WTC11 (cell line): ENCODE results near the gene IRAG1. TPM values are rescaled to one million over a fixed set of nuclear protein-coding genes. Genes with fewer than 3 reads are reported as not detected.

Experiments used
- CREM ChIP-seq: sonication (generic); formaldehyde crosslinking; IDR thresholded peaks from 2 replicates; pipeline ENCODE4 v1.8.1; 2022; ENCODE audit warnings: mild to moderate bottlenecking, missing genetic modification reagents, moderate library complexity
- ELF4 ChIP-seq: sonication (generic); formaldehyde crosslinking; IDR thresholded peaks from 2 replicates; pipeline ENCODE4 v1.8.1; 2022; ENCODE audit warnings: low read depth, mild to moderate bottlenecking, moderate library complexity, missing genetic modification reagents
- EMX1 ChIP-seq: fragments of 250-450 bp; sonication (Bioruptor Pico); IDR thresholded peaks from 2 replicates; pipeline ENCODE4 v1.8.0; 2021; ENCODE audit warnings: mild to moderate bottlenecking
- FOXK1 ChIP-seq: sonication (generic); formaldehyde crosslinking; IDR thresholded peaks from 2 replicates; pipeline ENCODE4 v1.8.0; 2022; ENCODE audit warnings: mild to moderate bottlenecking, moderate library complexity, missing genetic modification reagents
- HMGA2 ChIP-seq: fragments of 250-450 bp; sonication (Bioruptor Pico); IDR thresholded peaks from 2 replicates; pipeline ENCODE4 v1.4.0; 2021; ENCODE audit warnings: mild to moderate bottlenecking, moderate library complexity
- JUN ChIP-seq: sonication (generic); formaldehyde crosslinking; IDR thresholded peaks from 2 replicates; pipeline ENCODE4 v1.8.0; 2023; ENCODE audit warnings: mild to moderate bottlenecking, missing genetic modification reagents
- MYBL2 ChIP-seq: sonication (generic); formaldehyde crosslinking; IDR thresholded peaks from 2 replicates; pipeline ENCODE4 v1.8.1; 2023; ENCODE audit warnings: mild to moderate bottlenecking, moderate library complexity, missing genetic modification reagents
- ZNF232 ChIP-seq: sonication (generic); formaldehyde crosslinking; IDR thresholded peaks from 2 replicates; pipeline ENCODE4 v1.8.0; 2022; ENCODE audit warnings: mild to moderate bottlenecking, missing genetic modification reagents
- ZNF416 ChIP-seq: fragments of 250-450 bp; sonication (Bioruptor Pico); IDR thresholded peaks from 2 replicates; pipeline ENCODE4 v1.9.0; 2021; ENCODE audit warnings: mild to moderate bottlenecking, inconsistent platforms
- ZNF423 ChIP-seq: fragments of 250-450 bp; sonication (Bioruptor Pico); IDR thresholded peaks from 2 replicates; pipeline ENCODE4 v2.1.2; 2022; ENCODE audit warnings: mild to moderate bottlenecking, moderate library complexity
- total RNA-seq: library from RNA; stranded (reverse); gene quantifications from 3 replicates; pipeline ENCODE4 v1.2.3, GENCODE V29; 2021
- TF ChIP-seq, protein P1 (sequence below): sonication (generic); formaldehyde crosslinking; IDR thresholded peaks from 2 replicates; pipeline ENCODE4 v1.8.0; 2022; ENCODE audit warnings: mild to moderate bottlenecking, missing genetic modification reagents
- TF ChIP-seq, protein P2 (sequence below): sonication (generic); formaldehyde crosslinking; IDR thresholded peaks from 2 replicates; pipeline ENCODE4 v1.8.1; 2022; ENCODE audit warnings: mild to moderate bottlenecking, missing genetic modification reagents, moderate library complexity, borderline replicate concordance
- TF ChIP-seq, protein P3 (sequence below): sonication (generic); formaldehyde crosslinking; IDR thresholded peaks from 2 replicates; pipeline ENCODE4 v1.8.0; 2022; ENCODE audit warnings: missing genetic modification reagents
- TF ChIP-seq, protein P4 (sequence below): sonication (generic); formaldehyde crosslinking; IDR thresholded peaks from 2 replicates; pipeline ENCODE4 v1.8.0; 2023; ENCODE audit warnings: missing genetic modification reagents, mild to moderate bottlenecking, borderline replicate concordance
- TF ChIP-seq, protein P5 (sequence below): sonication (generic); formaldehyde crosslinking; IDR thresholded peaks from 2 replicates; pipeline ENCODE4 v1.8.1; 2022; ENCODE audit warnings: low read depth, mild to moderate bottlenecking, moderate library complexity, missing genetic modification reagents, borderline replicate concordance
- TF ChIP-seq, protein P6 (sequence below): sonication (generic); formaldehyde crosslinking; IDR thresholded peaks from 2 replicates; pipeline ENCODE4 v1.8.0; 2023; ENCODE audit warnings: missing genetic modification reagents
- TF ChIP-seq, protein P7 (sequence below): sonication (generic); formaldehyde crosslinking; IDR thresholded peaks from 2 replicates; pipeline ENCODE4 v1.8.1; 2023; ENCODE audit warnings: mild to moderate bottlenecking, missing genetic modification reagents

IRAG1 gene
- total RNA-seq, 1 experiment from 2014 or later: 2.8 TPM

DNA sequence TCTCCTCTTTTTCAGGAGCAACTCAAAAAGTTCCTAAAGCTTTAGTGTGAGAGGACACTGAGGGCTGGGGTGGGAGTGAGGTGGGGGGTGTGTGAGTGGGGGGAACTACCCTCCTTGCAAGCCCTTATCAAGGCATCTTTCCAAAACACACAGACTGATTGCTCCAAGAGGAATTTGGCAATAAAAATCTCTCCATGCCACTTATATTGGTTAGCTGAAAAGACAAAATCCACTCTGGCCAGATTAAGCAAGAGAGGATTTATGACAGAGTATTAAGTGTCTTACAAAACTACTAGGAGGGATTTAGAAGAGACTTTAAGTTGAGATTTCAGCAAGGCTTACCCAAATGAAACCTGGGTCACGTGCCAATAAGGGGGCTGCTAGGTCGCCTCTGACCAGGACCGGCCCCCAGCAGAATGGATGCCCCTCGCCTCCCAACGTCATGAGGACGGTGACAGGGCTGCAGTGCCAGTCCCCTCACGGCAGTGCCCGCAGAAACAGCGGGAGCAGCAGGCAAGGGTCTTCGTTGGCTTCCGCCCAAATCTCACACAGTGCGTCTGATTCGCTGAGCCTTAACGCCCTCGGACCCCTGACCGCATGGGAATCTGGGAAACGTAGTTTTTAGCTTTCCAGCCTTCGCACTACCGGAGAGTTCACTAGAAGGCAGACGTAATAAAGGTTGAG is 35.4 kb upstream of the IRAG1 start (continued):
- TF ChIP-seq FOXK1 (0 out of 2 replicates have a peak, but pooled peaks have one; percentile 12), EMX1 (no peak), JUN (CRISPR knock-in tag) (no peak), MYBL2 (CRISPR knock-in tag) (no peak), ZNF232 (CRISPR knock-in tag) (no peak), ELF4 (CRISPR knock-in tag) (no peak), ZNF423 (CRISPR knock-in tag) (no peak), HMGA2 (CRISPR knock-in tag) (no peak), ZNF416 (CRISPR knock-in tag) (no peak), CREM (CRISPR knock-in tag) (no peak)
- TF ChIP-seq, protein P1, sequence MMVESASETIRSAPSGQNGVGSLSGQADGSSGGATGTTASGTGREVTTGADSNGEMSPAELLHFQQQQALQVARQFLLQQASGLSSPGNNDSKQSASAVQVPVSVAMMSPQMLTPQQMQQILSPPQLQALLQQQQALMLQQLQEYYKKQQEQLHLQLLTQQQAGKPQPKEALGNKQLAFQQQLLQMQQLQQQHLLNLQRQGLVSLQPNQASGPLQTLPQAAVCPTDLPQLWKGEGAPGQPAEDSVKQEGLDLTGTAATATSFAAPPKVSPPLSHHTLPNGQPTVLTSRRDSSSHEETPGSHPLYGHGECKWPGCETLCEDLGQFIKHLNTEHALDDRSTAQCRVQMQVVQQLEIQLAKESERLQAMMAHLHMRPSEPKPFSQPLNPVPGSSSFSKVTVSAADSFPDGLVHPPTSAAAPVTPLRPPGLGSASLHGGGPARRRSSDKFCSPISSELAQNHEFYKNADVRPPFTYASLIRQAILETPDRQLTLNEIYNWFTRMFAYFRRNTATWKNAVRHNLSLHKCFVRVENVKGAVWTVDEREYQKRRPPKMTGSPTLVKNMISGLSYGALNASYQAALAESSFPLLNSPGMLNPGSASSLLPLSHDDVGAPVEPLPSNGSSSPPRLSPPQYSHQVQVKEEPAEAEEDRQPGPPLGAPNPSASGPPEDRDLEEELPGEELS (CRISPR knock-in tag): no peak
- TF ChIP-seq, protein P2, sequence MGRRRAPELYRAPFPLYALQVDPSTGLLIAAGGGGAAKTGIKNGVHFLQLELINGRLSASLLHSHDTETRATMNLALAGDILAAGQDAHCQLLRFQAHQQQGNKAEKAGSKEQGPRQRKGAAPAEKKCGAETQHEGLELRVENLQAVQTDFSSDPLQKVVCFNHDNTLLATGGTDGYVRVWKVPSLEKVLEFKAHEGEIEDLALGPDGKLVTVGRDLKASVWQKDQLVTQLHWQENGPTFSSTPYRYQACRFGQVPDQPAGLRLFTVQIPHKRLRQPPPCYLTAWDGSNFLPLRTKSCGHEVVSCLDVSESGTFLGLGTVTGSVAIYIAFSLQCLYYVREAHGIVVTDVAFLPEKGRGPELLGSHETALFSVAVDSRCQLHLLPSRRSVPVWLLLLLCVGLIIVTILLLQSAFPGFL (CRISPR knock-in tag): no peak
- TF ChIP-seq, protein P3, sequence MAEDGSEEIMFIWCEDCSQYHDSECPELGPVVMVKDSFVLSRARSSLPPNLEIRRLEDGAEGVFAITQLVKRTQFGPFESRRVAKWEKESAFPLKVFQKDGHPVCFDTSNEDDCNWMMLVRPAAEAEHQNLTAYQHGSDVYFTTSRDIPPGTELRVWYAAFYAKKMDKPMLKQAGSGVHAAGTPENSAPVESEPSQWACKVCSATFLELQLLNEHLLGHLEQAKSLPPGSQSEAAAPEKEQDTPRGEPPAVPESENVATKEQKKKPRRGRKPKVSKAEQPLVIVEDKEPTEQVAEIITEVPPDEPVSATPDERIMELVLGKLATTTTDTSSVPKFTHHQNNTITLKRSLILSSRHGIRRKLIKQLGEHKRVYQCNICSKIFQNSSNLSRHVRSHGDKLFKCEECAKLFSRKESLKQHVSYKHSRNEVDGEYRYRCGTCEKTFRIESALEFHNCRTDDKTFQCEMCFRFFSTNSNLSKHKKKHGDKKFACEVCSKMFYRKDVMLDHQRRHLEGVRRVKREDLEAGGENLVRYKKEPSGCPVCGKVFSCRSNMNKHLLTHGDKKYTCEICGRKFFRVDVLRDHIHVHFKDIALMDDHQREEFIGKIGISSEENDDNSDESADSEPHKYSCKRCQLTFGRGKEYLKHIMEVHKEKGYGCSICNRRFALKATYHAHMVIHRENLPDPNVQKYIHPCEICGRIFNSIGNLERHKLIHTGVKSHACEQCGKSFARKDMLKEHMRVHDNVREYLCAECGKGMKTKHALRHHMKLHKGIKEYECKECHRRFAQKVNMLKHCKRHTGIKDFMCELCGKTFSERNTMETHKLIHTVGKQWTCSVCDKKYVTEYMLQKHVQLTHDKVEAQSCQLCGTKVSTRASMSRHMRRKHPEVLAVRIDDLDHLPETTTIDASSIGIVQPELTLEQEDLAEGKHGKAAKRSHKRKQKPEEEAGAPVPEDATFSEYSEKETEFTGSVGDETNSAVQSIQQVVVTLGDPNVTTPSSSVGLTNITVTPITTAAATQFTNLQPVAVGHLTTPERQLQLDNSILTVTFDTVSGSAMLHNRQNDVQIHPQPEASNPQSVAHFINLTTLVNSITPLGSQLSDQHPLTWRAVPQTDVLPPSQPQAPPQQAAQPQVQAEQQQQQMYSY: no peak
- TF ChIP-seq, protein P4, sequence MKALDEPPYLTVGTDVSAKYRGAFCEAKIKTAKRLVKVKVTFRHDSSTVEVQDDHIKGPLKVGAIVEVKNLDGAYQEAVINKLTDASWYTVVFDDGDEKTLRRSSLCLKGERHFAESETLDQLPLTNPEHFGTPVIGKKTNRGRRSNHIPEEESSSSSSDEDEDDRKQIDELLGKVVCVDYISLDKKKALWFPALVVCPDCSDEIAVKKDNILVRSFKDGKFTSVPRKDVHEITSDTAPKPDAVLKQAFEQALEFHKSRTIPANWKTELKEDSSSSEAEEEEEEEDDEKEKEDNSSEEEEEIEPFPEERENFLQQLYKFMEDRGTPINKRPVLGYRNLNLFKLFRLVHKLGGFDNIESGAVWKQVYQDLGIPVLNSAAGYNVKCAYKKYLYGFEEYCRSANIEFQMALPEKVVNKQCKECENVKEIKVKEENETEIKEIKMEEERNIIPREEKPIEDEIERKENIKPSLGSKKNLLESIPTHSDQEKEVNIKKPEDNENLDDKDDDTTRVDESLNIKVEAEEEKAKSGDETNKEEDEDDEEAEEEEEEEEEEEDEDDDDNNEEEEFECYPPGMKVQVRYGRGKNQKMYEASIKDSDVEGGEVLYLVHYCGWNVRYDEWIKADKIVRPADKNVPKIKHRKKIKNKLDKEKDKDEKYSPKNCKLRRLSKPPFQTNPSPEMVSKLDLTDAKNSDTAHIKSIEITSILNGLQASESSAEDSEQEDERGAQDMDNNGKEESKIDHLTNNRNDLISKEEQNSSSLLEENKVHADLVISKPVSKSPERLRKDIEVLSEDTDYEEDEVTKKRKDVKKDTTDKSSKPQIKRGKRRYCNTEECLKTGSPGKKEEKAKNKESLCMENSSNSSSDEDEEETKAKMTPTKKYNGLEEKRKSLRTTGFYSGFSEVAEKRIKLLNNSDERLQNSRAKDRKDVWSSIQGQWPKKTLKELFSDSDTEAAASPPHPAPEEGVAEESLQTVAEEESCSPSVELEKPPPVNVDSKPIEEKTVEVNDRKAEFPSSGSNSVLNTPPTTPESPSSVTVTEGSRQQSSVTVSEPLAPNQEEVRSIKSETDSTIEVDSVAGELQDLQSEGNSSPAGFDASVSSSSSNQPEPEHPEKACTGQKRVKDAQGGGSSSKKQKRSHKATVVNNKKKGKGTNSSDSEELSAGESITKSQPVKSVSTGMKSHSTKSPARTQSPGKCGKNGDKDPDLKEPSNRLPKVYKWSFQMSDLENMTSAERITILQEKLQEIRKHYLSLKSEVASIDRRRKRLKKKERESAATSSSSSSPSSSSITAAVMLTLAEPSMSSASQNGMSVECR (CRISPR knock-in tag): no peak
- TF ChIP-seq, protein P5, sequence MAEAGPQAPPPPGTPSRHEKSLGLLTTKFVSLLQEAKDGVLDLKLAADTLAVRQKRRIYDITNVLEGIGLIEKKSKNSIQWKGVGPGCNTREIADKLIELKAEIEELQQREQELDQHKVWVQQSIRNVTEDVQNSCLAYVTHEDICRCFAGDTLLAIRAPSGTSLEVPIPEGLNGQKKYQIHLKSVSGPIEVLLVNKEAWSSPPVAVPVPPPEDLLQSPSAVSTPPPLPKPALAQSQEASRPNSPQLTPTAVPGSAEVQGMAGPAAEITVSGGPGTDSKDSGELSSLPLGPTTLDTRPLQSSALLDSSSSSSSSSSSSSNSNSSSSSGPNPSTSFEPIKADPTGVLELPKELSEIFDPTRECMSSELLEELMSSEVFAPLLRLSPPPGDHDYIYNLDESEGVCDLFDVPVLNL (CRISPR knock-in tag): no peak
- TF ChIP-seq, protein P6, sequence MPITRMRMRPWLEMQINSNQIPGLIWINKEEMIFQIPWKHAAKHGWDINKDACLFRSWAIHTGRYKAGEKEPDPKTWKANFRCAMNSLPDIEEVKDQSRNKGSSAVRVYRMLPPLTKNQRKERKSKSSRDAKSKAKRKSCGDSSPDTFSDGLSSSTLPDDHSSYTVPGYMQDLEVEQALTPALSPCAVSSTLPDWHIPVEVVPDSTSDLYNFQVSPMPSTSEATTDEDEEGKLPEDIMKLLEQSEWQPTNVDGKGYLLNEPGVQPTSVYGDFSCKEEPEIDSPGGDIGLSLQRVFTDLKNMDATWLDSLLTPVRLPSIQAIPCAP (CRISPR knock-in tag): no peak
- TF ChIP-seq, protein P7, sequence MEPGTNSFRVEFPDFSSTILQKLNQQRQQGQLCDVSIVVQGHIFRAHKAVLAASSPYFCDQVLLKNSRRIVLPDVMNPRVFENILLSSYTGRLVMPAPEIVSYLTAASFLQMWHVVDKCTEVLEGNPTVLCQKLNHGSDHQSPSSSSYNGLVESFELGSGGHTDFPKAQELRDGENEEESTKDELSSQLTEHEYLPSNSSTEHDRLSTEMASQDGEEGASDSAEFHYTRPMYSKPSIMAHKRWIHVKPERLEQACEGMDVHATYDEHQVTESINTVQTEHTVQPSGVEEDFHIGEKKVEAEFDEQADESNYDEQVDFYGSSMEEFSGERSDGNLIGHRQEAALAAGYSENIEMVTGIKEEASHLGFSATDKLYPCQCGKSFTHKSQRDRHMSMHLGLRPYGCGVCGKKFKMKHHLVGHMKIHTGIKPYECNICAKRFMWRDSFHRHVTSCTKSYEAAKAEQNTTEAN (CRISPR knock-in tag): no peak
